ENCODE results near the gene PHLPP1.

The PHLPP1 gene

GRCh38 chr18:62978251-62979049, 263.1 kb downstream of the PHLPP1 start:
- no peaks in the 10 kb centered on the region for H3K4me1 ChIP-seq (ENCODE audit: insufficient read depth, low read length, poor library complexity, severe bottlenecking)
- peaks cover 41% of the 10 kb centered on the region; the same call in 1 of the 2 replicates for H3K36me3 ChIP-seq (ENCODE audit: insufficient read depth, low read length)
- H3K79me2 ChIP-seq (ENCODE audit: insufficient read depth, low read length) = no peaks in the 10 kb centered on the region
- H3K9ac ChIP-seq (ENCODE audit: low read depth, low read length, poor library complexity, severe bottlenecking) = no peak overlapping the region
- no peaks in the 10 kb centered on the region for H3F3A ChIP-seq (ENCODE audit: low read depth)
- no peak overlapping the region for H3K4me2 ChIP-seq (ENCODE audit: low read depth, low read length, poor library complexity, severe bottlenecking)
- H2AFZ ChIP-seq (ENCODE audit: low read length) = no peak overlapping the region
- H3K4me3 ChIP-seq (ENCODE audit: low read length, poor library complexity, severe bottlenecking) = no peak overlapping the region
- H3K27me3 ChIP-seq (ENCODE audit: insufficient read depth, low read length, poor library complexity, severe bottlenecking) = no peaks in the 10 kb centered on the region
- no peaks in the 10 kb centered on the region for H3K9me3 ChIP-seq (ENCODE audit: insufficient read depth, low read depth, low read length)
- no peaks in the 10 kb centered on the region for H3K9me2 ChIP-seq (replicated peaks; ENCODE audit: low read depth, low read length)
- no peaks in the 10 kb centered on the region for H4K20me1 ChIP-seq (ENCODE audit: insufficient read depth, low read length, poor library complexity, severe bottlenecking)
- TF ChIP-seq CTCF (conservative IDR thresholded peaks at IDR 0.05; ENCODE audit: low read length) (no peak), EZH2phosphoT487 (IDR thresholded peaks at IDR 0.05; ENCODE audit: borderline replicate concordance) (no peak)

DNA sequence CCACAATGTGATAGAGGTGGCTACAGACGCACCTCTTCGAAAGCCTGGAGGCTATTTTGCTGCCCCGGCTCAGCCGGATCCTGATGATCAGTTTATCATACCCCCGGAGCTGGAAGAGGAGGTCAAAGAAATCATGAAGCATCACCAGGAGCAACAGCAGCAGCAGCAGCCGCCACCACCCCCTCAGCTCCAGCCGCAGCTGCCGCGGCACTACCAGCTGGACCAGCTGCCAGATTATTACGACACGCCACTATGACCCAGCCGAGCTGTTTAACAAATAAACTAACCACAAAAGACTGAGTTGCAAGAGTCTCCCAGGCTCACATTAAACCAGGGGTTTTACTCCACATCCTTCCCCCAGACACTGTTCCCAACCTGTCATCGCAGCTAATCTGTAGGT, 263.8 kb downstream of the PHLPP1 start:
- no peaks in the 10 kb centered on the region for H3K9me2 ChIP-seq (replicated peaks; ENCODE audit: low read depth, low read length)
- H2AFZ ChIP-seq (ENCODE audit: low read length) = no peak overlapping the region
- H3K9ac ChIP-seq (ENCODE audit: low read depth, low read length, poor library complexity, severe bottlenecking) = no peak overlapping the region
- H3K4me1 ChIP-seq (ENCODE audit: insufficient read depth, low read length, poor library complexity, severe bottlenecking) = no peaks in the 10 kb centered on the region
- no peak for TF ChIP-seq EZH2phosphoT487 (IDR thresholded peaks at IDR 0.05; ENCODE audit: borderline replicate concordance)
- no peak for TF ChIP-seq CTCF (conservative IDR thresholded peaks at IDR 0.05; ENCODE audit: low read length)
- H3K4me2 ChIP-seq (ENCODE audit: low read depth, low read length, poor library complexity, severe bottlenecking) = no peak overlapping the region
- no peaks in the 10 kb centered on the region for H3F3A ChIP-seq (ENCODE audit: low read depth)
- H4K20me1 ChIP-seq (ENCODE audit: insufficient read depth, low read length, poor library complexity, severe bottlenecking) = no peaks in the 10 kb centered on the region
- H3K9me3 ChIP-seq (ENCODE audit: insufficient read depth, low read depth, low read length) = no peaks in the 10 kb centered on the region
- H3K79me2 ChIP-seq (ENCODE audit: insufficient read depth, low read length) = no peaks in the 10 kb centered on the region
- no peaks in the 10 kb centered on the region for H3K27me3 ChIP-seq (ENCODE audit: insufficient read depth, low read length, poor library complexity, severe bottlenecking)
- H3K36me3 ChIP-seq (ENCODE audit: insufficient read depth, low read length) = peaks cover 41% of the 10 kb centered on the region; the same call in 1 of the 2 replicates
- H3K4me3 ChIP-seq (ENCODE audit: low read length, poor library complexity, severe bottlenecking) = no peak overlapping the region

GRCh38 chr18:62979900-62980299, 264.6 kb downstream of the PHLPP1 start:
- Histone ChIP-seq H3F3A (ENCODE audit: low read depth) (no peaks in the 10 kb centered on the region), H3K79me2 (ENCODE audit: insufficient read depth, low read length) (no peaks in the 10 kb centered on the region), H3K9me3 (ENCODE audit: insufficient read depth, low read depth, low read length) (no peaks in the 10 kb centered on the region), H3K4me2 (ENCODE audit: low read depth, low read length, poor library complexity, severe bottlenecking) (no peak overlapping the region), H4K20me1 (ENCODE audit: insufficient read depth, low read length, poor library complexity, severe bottlenecking) (no peaks in the 10 kb centered on the region), H3K36me3 (ENCODE audit: insufficient read depth, low read length) (peaks cover 40% of the 10 kb centered on the region; the same call in 1 of the 2 replicates), H3K4me1 (ENCODE audit: insufficient read depth, low read length, poor library complexity, severe bottlenecking) (no peaks in the 10 kb centered on the region), H3K4me3 (ENCODE audit: low read length, poor library complexity, severe bottlenecking) (no peak overlapping the region), H3K27me3 (ENCODE audit: insufficient read depth, low read length, poor library complexity, severe bottlenecking) (no peaks in the 10 kb centered on the region), H3K9ac (ENCODE audit: low read depth, low read length, poor library complexity, severe bottlenecking) (no peak overlapping the region), H2AFZ (ENCODE audit: low read length) (no peak overlapping the region), H3K9me2 (replicated peaks; ENCODE audit: low read depth, low read length) (no peaks in the 10 kb centered on the region)
- TF ChIP-seq EZH2phosphoT487 (IDR thresholded peaks at IDR 0.05; ENCODE audit: borderline replicate concordance) = no peak
- TF ChIP-seq CTCF (conservative IDR thresholded peaks at IDR 0.05; ENCODE audit: low read length) = no peak
